Parietal lobe (tissue), 1 donor: Measurements from ENCODE around the gene BATF. TPM values are rescaled to one million over a fixed set of nuclear protein-coding genes. Genes with fewer than 3 reads are reported as not detected.

Experiments
- total RNA-seq: library from RNA; depleted of rRNA; stranded (reverse); fragments of >200 nt; gene quantifications from one replicate; pipeline ENCODE4 v1.2.3, GENCODE V29; 2014

Gene BATF, protein sequence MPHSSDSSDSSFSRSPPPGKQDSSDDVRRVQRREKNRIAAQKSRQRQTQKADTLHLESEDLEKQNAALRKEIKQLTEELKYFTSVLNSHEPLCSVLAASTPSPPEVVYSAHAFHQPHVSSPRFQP
- not detected for total RNA-seq

GRCh38 chr14:75522224-75522982 is at the start of gene BATF:
BATF (plus strand) TSS chr14:75522469; CDS start chr14:75522683, 214 bp downstream.

GRCh38 chr14:75578102-75578785 is 56.0 kb downstream of the BATF start, which contains the start of gene FLVCR2:
FLVCR2 (plus strand) TSS chr14:75578620; CDS start chr14:75578973, 353 bp downstream.

Other genes starting within 250 kb of the BATF start
- 24.7 TPM for gene FOS, start 243.6 kb upstream of the BATF start, total RNA-seq
- 2.5 TPM for gene JDP2, start 94.4 kb upstream of the BATF start, total RNA-seq
- 4.4 TPM for gene FLVCR2, start 56.2 kb downstream of the BATF start, total RNA-seq
- 8.8 TPM for gene ERG28, start 138.4 kb downstream of the BATF start, total RNA-seq
- 80.4 TPM for gene TTLL5, start 138.8 kb downstream of the BATF start, total RNA-seq